HG03175 (cell line): ENCODE data around the gene TSPAN4.

Source experiments
- ATAC-seq: cut with Tn5 transposase; IDR thresholded peaks from one replicate; pipeline ENCODE4 v1.9.1; 2021; ENCODE audit warnings: mild to moderate bottlenecking, moderate library complexity; ENCODE audit not compliant: unreplicated experiment

The TSPAN4 gene

DNA sequence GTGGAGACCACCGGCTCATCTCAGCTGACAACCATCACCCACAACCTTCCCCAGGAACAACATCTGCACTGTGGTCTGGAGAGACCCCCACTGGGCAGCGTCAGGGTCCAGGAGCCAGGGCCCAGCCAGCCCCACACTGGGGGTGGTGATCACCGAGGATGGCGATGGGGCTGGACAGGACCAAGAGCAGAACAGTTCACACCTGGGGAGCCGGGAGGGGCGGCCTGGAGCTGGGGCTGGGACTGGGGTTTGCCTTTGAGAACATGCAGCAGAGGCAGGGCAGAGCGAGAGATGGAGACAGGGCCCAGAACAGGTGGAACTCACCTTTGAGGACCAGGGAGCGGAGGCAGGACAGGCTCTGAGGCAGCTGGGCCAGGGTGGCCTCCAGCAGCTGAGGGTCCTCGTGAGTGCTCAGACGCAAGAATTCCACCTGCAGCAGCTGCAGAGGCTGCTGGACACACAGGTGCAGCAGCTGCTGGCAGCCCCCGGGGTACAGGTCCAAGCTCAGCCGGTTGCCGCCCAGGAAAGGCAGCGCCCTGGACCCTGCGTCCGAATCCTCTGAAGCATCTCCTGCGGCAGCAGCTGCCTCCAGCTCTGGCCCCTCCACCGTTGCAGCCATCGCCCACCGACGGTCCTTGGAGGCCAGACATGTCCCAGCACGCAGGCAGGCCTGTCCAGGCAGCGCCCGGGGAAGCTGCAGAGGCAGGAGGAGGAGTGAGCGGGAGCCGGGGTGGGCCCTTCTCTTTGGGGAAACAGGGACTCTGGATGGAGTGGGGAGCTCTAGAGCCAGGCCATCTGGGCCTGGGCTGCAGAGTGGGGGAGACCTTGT, 38.7 kb upstream of the TSPAN4 start:
- no peak for ATAC-seq

DNA sequence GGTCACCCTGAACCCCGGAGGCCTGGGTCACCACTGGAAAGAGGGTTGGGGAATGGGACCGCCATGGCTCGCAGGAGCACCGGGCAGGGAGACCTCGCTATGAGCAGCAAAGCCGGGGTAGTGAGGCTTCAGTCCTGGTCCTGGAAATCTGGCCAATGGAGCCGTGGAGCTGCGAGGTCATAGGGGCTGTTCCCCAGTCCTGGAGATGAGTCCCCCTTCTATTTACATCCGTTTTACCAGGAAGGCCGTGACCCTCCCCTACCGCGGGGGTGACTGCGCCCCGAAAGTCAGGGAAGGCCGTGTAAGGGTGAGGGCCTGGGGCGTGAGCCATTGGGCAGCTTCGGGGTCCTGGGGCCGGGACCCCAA, 38.1 kb upstream of the TSPAN4 start:
- no peak for ATAC-seq

DNA sequence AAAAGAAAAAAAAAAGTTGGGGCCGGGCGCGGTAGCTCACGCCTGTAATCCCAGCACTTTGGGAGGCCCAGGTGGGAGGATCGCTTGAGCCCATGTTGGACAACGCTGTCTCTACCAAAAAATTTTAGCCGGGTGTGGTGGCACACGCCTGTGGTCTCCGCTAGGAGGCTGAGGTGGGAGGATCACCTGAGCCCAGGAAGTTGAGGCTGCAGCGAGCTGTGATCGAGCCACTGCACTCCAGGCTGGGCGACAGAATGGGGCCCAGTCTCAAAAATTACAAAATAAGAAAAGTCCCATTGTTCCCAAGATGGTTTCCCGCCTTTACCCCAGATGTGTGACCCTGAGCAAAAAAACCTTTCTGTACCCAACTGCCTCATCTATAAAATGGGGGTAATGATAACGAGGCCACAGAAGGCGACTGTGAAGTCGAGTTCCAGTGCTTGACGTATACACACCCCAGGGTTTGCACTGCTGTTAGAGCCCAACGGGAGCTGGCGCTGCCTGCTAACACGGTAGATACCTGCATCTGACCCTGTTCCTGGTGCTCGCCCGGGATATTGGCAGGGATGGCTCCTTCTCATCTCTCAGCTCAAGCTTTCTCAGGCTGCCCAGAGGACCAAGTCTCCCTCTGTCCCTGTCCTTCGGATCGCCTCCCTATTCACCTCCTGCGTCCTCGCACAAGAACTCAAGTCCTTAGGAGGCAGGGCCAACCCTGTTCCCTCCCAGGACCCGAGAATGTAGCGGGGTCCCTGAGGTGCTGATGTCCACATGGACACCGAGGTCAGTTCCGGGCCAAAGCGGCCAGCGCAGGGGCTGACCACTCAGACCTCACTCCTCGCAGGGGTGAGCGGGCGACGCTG, 34.0 kb upstream of the TSPAN4 start:
- peak; percentile 1 for ATAC-seq

DNA sequence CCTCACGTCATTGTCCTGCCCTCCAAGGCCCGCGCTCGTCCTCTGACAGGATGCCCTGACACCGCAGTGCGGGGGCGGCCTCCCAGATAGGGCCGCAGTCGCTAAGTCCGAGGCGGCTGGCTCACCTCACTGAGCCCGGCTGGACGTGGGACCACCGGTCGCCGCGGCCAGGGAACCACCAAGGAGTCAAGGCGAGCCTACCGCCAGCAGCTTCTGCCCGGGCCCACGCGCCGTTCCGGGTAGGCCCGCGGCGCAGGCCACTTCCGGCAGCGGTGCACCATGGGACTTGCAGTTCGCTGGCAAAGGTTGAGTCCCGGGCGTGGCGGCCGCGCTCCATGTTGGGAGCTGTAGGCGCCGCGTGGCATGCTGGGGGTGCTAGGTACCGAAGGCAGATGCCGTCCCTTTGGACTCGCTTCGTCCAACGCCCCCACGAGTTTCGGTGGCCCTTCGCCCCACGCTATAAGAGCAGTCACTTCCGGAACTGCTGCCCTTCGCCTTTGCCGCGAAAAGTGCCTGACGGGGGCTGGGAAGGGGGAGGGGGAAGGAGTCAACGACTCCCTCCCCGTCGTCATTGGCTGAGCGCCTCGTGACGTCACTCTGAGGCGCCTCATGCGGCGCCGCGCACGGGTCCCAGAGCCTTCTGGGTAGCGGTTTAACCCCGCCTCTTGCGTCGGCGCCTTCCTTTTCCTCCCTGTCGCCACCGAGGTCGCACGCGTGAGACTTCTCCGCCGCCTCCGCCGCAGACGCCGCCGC, 33.2 kb upstream of the TSPAN4 start, which contains the start of gene RPLP2:
Gene RPLP2 (plus strand): TSS at position 681 of the 753 bp plus-strand sequence. CDS start 268 bp downstream, outside the sequence.
- ATAC-seq: peak; percentile 72

DNA sequence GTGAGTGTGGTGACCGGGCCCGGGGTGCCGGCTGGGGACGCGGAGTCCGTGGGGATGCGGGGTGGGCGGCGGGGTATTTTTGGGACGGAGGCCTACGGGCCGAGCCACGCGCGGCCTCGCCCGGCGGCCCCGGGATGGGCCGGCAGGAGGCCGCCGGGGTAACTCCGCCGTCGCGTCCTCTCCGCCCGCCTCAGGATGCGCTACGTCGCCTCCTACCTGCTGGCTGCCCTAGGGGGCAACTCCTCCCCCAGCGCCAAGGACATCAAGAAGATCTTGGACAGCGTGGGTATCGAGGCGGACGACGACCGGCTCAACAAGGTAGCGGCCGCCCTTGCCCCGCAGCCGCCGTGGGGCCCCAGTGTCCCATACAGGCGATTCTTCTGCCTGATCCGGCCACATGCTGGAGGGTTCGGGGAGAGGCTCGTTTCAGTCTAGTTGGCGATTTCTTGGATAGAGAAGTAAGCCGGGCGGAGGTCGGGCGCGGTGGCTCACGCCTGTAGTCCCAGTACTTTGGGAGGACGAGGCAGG, 32.5 kb upstream of the TSPAN4 start:
- ATAC-seq: no peak

DNA sequence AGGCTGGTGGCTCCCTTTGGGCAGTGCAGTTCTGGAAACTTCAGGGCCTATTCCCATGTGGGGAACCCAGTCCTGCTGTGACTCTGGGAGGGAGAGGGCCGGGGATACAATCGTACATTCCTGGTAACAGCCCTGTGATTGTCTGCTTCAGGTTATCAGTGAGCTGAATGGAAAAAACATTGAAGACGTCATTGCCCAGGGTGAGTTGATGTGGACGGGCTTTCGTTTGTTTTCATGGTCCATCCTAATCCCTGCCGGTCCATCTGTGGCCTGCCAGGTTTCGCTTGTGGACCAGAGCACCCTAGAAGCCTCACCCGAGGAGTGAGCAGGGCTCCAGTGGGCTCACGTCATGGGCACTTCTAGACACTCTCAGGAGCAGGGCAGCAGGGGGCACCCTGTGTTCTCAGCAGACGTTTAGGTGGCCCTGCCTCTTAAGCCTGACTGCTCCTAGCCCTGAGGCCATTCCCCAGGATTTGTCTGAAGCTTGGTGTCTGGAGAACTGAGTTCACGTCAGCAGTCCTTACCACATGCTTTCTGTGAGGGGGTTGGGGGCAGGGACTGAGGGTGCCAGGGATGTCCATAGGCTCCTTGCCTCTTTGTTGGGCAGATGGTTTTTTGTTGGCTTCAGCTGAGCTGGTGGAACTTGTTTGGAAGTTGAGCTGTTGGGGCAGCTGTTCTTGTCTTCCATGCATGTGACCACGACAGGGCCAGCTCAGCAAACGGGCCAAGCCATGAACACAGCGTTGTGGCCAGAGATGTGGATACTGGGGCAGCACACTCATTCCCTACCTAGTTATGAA, 31.0 kb upstream of the TSPAN4 start:
- no peak for ATAC-seq

DNA sequence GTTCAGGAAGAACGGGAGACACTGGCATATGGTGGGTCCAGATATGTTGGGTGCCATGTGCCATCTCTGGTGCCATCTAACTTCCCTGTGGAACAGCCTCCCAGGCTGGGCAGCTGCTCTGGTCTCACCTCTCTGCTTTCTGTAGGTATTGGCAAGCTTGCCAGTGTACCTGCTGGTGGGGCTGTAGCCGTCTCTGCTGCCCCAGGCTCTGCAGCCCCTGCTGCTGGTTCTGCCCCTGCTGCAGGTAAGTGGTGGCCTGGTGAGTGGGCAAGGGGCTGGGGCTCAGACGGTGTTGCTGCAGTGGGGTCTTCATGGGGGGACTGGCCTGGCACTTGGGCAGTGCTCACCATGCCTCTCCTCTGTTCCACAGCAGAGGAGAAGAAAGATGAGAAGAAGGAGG, 30.3 kb upstream of the TSPAN4 start:
- no peak for ATAC-seq

DNA sequence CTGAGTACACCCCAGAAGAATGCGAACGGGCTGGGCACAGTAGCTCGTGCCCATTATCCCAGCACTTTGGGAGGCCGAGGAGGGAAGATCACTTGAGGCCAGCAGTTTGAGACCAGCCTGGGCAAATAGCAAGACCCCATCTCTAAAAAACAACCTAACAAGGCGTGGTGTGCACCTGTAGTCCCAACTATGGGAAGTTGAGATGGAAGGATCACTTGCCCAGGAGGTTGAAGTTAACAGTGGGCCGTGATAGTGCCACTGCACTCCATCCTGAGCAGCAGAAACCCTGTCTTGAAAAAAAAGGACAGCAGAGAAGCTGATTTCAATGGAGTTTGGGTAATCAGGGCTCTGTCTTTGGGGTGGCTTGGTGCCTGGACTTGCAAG, 29.6 kb upstream of the TSPAN4 start:
- ATAC-seq: no peak

DNA sequence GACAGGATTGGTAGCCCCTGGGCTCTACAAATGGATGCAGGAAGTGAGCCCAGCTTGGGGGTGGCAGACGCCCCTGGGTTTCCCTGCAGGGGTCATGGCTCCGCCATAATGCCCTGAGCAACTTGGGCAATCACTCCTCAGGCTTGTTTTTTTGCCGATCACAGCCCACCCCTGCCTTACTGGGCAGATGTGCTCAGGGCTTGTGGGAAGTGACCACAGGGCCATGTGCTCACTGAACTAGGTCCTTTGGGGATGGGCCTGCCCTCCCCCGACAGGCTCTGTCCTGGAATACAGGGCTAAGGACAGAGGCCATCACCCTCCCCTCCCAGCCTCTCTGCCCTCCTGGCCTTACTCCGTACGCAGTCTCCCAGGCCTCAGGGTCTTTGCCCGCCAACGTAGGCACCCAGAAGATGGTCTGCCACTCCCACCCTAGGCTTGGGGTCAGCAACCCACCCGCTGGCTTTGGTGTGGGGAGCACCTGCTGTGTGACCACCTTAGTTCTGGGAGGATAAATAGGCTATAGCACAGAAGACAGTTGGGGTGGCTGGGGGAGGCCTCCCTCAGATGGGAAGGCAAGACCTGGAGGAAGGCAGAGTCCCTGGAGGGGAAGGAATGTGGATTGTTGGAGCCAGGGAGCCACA, 29.1 kb upstream of the TSPAN4 start:
- no peak for ATAC-seq

DNA sequence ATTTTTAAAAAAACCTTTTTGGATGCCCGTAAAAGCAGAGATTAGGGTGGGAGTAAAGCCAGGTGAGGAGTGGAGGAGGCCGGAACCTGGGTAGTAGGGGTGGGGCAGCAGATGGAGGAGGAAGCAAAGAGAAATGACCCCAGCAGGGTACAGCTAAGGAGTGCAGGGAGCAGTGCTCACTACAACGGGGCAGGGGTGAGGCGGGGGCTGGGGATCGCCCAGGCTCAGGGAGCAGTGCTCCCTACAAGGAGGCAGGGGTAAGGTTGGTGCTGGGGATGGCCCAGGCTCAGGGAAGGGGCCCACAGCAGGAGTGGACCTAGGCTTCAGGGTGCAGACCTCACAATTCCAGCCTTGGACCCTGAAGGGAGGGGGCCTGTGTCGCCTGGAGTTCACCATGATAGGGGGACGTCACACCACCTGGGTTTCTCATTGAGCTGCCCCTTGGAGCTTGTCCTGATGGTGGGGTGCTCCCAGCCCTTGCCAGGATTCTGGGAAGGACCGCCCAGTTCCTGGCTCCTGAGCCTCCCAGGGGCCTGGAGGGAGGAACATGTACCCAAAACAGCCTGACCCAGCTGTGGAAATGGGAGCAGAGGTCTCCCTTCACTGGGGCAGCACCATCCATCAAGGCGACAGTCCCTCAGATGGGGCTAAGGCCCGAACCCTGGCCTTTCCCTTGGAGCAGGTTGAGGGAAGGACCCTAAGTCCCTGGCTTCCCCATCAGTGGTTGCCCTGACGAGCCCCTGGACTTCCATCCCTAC, 26.8 kb upstream of the TSPAN4 start:
- ATAC-seq: no peak

DNA sequence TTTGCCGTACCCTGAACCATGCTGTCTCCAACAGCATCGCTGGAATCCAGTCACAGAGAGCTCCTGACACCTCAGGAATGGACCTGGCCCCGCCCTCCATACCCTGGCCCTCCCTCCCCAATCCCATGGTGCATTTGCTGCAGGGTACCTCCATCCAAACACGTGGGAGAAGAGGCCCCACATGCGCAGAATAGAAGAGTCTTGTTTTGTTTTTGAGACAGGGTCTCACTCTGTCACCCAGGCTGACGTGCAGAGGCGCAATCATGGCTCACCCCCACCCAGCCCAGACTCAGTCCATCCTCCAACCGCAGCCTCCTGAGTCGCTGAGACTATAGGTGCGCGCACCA, 26.2 kb upstream of the TSPAN4 start:
- no peak for ATAC-seq

DNA sequence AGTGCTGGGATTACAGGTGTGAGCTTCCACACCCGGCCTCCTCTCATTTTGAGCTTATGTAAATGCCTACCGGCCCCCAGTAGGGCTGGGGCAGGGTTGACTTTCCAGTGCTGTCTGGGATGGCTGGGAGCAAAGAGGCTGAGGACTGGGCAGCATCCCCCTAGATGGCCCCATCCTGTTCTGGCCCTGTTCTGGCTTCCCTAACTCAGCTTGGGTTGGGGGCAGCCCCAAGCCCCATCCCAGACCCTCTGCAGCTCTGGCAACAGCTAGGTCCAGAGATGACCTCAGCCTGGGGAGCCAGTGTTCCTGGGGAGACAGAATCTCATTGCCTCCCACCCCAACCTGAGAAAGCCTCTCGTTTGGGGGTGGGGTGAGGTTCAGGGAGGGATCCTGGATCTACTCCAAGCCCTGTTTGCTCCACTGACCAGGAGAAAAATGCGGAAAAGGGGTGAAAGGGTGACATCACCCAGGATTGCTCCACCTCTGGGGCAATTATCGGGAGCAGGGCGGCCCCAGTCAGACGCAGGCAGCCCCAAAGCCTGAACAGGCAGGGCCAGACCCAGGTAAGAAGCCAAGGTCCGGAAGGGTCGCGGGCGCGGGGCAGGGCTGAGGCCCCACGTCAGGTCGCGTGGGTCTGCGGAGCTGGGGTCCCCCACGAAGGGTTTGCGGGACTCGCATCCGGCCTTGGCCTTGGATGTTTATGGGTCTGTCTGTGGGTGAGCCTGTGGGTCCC, 24.1 kb upstream of the TSPAN4 start, which contains the start of gene PNPLA2:
Gene PNPLA2 (plus strand): TSS at position 519 of the 733 bp plus-strand sequence. CDS start 805 bp downstream, outside the sequence.
- peak; percentile 1 for ATAC-seq

DNA sequence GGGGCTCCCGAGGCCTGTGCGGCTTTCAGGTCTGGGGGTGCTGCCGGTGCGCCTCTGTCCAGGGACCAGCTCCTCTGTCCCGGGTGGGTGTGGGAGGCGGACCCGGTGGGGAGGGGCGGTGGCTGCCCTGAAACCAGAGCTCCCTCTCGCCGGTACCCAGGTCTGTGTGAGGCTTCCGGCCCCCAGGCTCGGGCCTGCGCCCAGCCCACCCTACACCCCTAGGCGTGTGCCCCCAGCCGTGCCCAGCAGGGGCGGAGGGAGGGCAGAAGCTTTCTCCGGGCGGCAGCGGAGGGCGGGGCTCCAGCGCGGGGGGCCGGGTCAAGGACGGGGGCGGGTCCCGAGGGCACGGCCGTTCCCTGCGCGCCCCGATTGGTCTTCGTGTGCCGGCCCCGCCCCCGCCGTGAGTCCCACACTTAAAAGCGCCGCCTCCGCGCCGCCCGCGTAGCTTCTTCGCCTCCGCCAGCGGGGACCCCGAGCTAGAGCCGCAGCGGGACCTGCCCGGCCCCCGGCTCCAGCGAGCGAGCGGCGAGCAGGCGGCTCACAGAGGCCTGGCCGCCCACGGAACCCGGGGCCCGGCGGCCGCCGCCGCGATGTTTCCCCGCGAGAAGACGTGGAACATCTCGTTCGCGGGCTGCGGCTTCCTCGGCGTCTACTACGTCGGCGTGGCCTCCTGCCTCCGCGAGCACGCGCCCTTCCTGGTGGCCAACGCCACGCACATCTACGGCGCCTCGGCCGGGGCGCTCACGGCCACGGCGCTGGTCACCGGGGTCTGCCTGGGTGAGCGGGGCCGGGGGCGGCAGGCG, 23.3 kb upstream of the TSPAN4 start:
- ATAC-seq: peak; percentile 65

DNA sequence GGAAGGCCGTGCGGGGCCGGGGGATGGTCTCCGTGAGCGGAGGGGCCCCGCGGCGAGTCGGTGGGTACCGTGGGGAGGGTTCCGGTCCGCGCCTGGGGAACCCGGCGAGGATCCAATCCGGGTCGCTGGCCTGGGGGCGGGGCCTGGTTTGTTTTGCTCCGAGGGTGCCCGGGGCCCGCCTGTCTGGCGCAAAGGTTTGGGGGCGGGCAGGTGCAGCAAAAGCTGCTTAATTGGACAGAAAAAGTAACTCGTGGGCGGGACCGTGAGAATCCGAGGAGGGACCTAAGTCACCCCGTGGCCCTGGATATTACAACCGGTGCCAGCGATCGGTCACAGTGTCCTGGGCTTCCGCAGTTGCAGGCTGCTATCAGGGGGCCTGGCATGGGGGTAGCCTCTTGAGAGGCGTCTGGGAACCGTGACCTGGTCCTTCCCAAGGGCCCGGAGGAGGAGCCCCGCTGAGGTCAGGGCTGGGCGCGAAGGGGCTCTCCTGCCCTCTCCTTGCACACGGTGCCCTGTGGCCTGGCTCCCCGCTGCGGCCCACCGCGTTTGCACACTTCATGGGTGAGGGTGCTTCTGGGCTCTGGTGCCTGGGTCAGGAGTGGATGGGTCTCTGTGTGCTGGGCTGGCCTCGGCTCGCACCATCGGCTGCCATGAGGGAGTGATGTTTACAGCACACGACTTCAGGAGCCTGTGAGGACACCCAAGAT, 22.6 kb upstream of the TSPAN4 start:
- peak; percentile 66 for ATAC-seq

DNA sequence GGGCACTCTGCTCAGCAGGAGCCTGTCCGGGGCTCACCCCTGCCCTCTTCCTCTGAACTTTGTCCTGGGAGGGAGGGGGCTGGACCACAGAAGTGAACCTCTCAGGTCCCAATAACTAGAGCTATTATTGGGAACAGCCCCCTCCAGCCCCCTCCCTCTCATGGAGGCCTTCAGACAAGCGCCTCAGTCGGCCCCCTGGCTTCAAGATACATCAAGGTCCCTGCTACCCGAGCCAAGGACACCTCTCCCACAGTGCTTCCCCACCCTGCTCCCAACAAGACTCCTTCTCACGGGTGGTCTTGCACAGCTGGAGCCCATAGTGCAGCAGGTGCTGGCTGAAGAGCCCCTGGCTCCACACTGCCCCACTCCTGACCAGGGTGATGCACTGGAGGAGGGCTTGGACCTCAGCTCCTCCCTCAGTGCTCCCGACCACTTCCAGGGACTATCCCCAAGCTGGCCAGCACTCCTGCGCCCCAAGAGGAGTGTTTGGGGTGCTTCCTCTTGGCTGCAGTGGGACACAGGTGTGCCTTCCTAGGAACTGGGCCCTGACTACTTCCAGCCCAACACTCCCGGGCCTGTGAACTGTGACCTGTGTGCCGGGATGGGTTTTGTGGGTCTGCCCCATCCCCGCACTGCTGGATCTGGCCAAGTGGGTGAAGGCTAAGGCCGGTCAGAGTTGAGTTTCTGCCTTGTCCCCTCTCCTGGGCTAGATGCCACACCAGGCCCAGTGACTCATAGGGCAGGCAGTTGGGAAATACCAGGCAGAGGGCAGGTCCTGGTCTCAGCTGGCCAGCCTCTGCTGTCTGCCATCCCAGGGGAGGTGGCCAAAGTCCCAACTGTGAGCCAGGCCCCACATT, 21.8 kb upstream of the TSPAN4 start:
- ATAC-seq: no peak
